Hematopoietic multipotent progenitor cell treated with erythropoietin and hydrocortisone succinate and interleukin-3 and kit ligand, for 17 days (in vitro differentiated cells): ENCODE results near the gene CDH7.

ENCODE experiments used
- DNase-seq: peaks from one replicate; pipeline ENCODE4 v3.0.0-alpha.2; 2015; ENCODE audit warnings: low spot score

The CDH7 gene

GRCh38 chr18:65750389-65751154, at the start of gene CDH7:
Gene CDH7 (plus strand): TSS chr18:65751012. CDS start chr18:65762843, 11,831 bp downstream.
- DNase-seq, result no peak

GRCh38 chr18:65704046-65704445, 46.8 kb upstream of the CDH7 start:
- DNase-seq, result no peak

GRCh38 chr18:65706646-65707045, 44.2 kb upstream of the CDH7 start:
- no peak for DNase-seq

GRCh38 chr18:65711493-65711892, 39.3 kb upstream of the CDH7 start:
- DNase-seq, result no peak

GRCh38 chr18:65721619-65722018, 29.2 kb upstream of the CDH7 start:
- no peak for DNase-seq

- no peak for DNase-seq
Observed at GRCh38 chr18:65725251-65726050, 25.4 kb upstream of the CDH7 start.

GRCh38 chr18:65735155-65735554, 15.7 kb upstream of the CDH7 start:
- no peak for DNase-seq

GRCh38 chr18:65737471-65737955, 13.3 kb upstream of the CDH7 start:
- DNase-seq, result no peak

- DNase-seq, result no peak
Observed at GRCh38 chr18:65746936-65747335, 3.9 kb upstream of the CDH7 start.

GRCh38 chr18:65748321-65748720, 2.5 kb upstream of the CDH7 start:
- no peak for DNase-seq

GRCh38 chr18:65749841-65750240, 971 bp upstream of the CDH7 start:
- DNase-seq, result no peak

- DNase-seq, result no peak
Observed at GRCh38 chr18:65751155-65752085, 608 bp downstream of the CDH7 start.

GRCh38 chr18:65752625-65753325, 2.0 kb downstream of the CDH7 start:
- DNase-seq, result no peak

- DNase-seq, result no peak
Observed at GRCh38 chr18:65753520-65753919, 2.7 kb downstream of the CDH7 start.

GRCh38 chr18:65754121-65754520, 3.3 kb downstream of the CDH7 start:
- DNase-seq, result no peak

GRCh38 chr18:65755616-65756015, 4.8 kb downstream of the CDH7 start:
- no peak for DNase-seq

- DNase-seq, result no peak
Observed at GRCh38 chr18:65760457-65760856, 9.6 kb downstream of the CDH7 start.

- no peak for DNase-seq
Observed at GRCh38 chr18:65761636-65762295, 11.0 kb downstream of the CDH7 start.

GRCh38 chr18:65762556-65762955, 11.7 kb downstream of the CDH7 start:
- no peak for DNase-seq

GRCh38 chr18:65767406-65767805, 16.6 kb downstream of the CDH7 start:
- no peak for DNase-seq
